ENCODE data around the gene RRAS.

DNA sequence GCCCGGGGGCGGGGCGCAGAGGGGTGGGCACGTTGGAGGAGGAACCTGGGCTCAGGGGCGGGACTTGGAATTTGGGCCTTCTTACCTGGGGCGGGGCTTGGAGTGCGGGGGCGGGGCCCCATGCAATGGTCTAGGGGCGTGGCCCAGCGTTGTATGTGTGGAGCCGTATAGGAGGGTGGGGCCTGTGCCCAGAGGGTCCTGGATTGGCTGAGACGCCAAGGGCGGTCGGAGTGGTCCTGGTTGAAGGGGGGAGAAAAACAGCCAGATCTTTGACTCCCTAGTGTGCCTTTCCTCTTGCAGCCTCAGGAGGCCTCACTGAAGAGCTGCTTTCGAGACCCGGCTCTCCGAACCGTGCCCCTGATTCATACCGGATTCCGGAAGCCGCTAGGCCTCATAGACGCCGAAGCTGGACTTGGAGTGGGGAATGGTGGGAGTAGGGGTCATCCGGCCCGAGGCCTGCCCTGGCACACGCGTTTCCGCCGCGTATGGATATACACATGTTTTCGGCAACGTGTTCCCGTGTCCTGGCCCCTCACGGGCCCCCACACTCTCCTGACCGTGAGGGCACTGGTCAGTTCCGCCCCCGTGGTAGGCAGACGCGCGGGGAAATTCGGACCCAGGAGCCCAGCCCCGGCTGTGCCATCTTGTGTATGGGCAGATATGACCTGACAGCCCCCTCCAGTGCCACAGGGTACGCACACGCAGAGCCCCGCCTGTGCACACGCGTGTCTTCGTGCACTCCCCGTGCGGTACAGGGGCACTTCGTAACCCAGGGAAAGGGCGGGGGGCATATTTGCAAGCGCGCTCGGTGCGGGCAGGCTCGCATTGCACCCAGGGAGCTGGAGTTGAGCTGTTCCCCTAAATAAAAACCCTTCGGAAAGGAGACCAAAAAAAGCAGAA lies 49.6 kb downstream of the RRAS start:
- TF ChIP-seq GABPA (IDR thresholded peaks at IDR 0.05; ENCODE audit: low read depth) (peak; percentile 60), CTCF (IDR thresholded peaks at IDR 0.05) (no peak), SIN3A (IDR thresholded peaks at IDR 0.05; ENCODE audit: borderline replicate concordance, low read depth, low read length) (peak; percentile 48; the same call in 1 of the 2 replicates), EZH2phosphoT487 (IDR thresholded peaks at IDR 0.05; ENCODE audit: borderline replicate concordance, low read depth) (no peak), MEF2A (IDR thresholded peaks at IDR 0.05; ENCODE audit: borderline replicate concordance, low read depth) (no peak), EP300 (IDR thresholded peaks at IDR 0.05; ENCODE audit: borderline replicate concordance in 1 of 2, low read depth in 1 of 2, low read length in 1 of 2) (no peak), RFX5 (IDR thresholded peaks at IDR 0.05; ENCODE audit: low read length) (no peak; the same call in 1 of the 2 replicates), POLR2AphosphoS5 (IDR thresholded peaks at IDR 0.05; ENCODE audit: low read depth, low read length) (peak; percentile 97), YY1 (IDR thresholded peaks at IDR 0.05; ENCODE audit: low read depth) (peak; percentile 67)
- TF ChIP-seq, protein P1, sequence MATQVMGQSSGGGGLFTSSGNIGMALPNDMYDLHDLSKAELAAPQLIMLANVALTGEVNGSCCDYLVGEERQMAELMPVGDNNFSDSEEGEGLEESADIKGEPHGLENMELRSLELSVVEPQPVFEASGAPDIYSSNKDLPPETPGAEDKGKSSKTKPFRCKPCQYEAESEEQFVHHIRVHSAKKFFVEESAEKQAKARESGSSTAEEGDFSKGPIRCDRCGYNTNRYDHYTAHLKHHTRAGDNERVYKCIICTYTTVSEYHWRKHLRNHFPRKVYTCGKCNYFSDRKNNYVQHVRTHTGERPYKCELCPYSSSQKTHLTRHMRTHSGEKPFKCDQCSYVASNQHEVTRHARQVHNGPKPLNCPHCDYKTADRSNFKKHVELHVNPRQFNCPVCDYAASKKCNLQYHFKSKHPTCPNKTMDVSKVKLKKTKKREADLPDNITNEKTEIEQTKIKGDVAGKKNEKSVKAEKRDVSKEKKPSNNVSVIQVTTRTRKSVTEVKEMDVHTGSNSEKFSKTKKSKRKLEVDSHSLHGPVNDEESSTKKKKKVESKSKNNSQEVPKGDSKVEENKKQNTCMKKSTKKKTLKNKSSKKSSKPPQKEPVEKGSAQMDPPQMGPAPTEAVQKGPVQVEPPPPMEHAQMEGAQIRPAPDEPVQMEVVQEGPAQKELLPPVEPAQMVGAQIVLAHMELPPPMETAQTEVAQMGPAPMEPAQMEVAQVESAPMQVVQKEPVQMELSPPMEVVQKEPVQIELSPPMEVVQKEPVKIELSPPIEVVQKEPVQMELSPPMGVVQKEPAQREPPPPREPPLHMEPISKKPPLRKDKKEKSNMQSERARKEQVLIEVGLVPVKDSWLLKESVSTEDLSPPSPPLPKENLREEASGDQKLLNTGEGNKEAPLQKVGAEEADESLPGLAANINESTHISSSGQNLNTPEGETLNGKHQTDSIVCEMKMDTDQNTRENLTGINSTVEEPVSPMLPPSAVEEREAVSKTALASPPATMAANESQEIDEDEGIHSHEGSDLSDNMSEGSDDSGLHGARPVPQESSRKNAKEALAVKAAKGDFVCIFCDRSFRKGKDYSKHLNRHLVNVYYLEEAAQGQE (IDR thresholded peaks at IDR 0.05; ENCODE audit: low read depth, low read length), result 0 out of 2 replicates have a peak, but pooled peaks have one; percentile 14
- TF ChIP-seq, protein P2, sequence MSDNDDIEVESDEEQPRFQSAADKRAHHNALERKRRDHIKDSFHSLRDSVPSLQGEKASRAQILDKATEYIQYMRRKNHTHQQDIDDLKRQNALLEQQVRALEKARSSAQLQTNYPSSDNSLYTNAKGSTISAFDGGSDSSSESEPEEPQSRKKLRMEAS (IDR thresholded peaks at IDR 0.05; ENCODE audit: low read depth), result peak; percentile 43; the same call in 1 of the 2 replicates

All from SK-N-SH (cell line).